HG03342 (cell line): ENCODE results near the gene IFT57.

ENCODE experiments used
- ATAC-seq: cut with Tn5 transposase; IDR thresholded peaks from one replicate; pipeline ENCODE4 v1.9.1; 2021; ENCODE audit warnings: mild to moderate bottlenecking, moderate library complexity; ENCODE audit not compliant: unreplicated experiment

The IFT57 gene

DNA sequence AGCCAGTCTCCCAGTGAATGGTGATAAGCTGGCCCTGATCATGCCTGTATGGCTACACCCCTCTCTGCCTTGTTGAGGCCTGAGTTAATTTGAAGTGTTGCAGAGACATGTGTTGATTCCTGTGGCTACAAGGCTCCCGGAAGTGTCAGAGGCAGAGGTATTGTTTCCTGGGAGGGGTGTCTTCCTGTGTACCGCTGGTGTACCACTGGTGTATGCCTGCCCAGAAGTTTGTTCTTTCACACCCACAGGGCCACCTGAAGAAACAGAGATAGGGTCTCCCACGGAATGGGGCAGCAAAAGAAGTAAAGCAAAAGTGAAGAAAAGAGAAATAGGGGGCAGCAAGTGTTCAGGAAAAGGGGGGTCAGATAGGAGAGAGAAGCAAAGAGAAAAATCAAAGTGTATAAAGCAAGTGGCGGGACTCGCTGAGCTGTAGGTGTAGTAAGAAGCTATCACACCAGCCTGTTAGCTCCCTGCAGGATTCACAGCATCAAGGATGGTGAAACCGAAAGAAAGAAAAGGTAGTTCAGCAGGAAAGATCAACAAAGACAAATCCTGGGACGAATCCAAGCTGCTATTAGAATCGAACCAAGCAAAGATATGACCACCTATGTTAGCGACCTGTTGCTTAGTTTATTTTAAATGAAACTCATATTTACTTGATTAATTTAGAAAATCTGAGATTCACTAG is 94.8 kb downstream of the IFT57 start:
- no peak for ATAC-seq

DNA sequence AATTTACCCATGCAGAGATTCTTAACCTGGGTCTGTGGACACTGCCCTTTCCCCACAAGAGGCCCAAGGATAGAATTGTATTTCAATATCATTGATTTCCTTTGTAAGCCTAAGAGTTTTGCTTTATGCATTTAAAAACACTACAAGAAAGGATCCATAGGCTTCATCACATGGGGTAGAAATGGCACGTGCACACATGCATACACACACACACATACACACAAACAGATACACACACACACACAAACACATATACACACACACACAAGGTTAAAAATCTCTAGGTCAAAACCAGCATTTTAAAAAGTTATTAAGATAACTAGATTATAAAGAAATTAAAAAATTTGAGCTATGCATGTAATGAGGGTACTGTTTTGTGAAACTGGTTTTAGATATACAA is 95.9 kb downstream of the IFT57 start:
- ATAC-seq, result no peak

DNA sequence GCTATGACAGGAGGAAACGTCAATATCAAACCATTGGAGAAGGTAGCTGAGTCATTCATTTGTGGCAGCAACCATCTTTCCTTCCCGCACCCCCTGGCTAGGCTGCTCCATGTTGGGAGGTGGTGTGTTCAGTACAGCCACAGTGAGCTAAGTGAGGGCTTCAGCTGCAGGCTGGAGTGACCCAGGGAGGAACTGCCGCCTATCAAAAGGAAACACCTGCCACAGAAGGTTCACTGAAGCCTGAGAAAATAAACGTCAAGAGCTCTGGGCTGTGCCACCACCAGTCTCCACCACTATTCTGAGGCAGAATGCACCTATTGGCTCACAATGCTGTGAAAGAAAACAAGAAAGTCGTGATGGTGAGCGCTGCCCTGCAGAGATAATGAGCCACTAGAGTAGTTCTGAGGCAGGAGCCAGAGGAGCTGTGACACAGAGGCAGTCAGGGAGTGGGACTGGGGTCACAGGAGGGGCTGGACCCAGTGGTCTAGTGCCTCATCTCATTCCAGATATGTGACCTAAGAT is 96.6 kb downstream of the IFT57 start:
- peak; percentile 46 for ATAC-seq

DNA sequence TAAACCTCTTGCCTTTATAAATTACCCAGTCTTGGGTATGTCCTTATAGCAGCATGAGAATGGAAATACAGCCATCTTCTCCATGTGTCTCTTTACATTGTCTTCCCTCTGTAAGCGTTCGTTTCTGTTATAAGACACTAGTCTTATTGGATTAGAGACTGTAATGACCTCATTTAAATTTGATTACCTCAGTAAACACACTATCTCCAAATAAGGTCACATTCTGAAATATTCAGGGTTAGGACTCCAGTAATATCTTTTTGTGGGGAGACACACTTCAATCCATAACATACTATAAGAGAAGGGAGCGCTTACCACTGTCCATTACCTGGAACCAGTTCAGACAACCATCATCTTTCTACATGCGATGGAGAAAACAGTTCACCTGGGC is 97.1 kb downstream of the IFT57 start:
- ATAC-seq, result no peak

DNA sequence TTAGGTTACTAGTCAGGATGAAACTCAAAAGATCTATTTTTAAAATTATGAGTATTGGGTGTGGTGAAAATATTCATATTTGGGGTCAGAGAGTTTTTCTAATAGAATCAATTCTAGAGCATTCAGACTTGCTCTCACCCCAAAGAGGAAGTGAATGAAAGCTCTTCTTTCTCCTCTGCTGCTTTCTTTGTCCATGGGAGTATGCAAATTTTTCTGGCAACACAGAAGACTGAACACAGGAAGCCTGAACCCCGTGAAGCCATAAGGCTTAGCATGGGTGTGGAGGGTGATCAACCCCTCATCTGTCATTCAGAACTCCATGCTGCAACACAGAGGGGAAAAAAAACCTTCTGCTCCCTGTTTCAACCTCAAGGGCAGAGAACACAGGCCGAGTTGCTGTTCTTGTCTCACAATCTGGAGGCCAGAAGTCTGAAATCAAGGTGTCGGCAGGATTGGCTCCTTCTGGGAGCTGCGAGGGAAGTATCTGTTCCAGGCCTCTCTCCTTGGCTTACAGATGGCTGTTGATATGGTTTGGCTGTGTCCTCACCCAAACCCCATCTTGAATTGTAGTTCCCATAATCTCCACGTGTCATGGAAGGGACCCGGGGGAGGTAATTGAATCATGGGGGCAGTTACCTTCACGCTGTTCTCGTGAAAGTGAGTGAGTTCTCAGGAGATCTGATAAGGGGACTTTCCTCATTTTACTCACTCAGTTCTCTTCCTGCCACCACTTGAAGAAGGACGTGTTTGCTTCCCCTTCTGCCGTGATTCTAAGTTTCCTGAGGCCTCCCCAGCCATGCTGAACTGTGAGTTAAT is 97.7 kb downstream of the IFT57 start:
- peak; percentile 83 for ATAC-seq

DNA sequence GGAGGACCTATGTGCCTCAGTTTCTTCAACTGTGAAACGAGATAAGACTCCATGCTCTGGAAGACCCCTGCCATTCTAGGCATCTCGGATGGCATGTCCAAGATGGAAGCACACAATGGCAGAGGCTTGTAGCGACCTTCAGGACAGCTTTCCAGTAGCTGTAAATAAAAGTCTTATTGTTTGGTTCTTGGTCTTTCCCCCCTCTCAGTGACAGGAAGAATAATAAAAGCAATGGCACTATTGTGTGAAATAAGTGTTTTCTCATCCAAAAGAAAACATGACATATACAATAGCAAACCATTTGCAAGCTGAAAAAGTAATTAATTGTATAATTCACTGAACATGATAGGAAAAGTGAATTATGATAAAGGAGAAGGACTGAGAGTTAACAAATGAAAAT is 98.9 kb downstream of the IFT57 start:
- ATAC-seq, result no peak

DNA sequence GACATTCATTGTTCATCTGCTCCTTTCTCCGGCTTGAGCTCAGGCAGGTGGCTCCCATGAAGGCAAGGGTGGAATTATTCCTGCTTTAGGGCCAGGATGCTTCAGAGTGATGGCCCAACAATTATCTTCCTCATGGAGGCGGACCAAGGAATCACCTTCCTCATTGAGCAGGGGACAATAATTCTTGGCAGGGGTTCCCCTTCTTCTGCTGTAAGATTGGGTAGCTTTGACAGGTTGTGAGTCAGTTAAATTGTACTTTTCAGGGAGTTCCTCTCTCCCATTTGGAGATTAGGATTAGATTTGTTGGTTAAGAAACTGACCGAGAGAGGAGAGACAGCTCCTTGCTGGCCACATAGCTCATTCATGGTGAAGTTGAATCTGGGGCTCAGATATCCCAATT is 99.9 kb downstream of the IFT57 start:
- no peak for ATAC-seq

DNA sequence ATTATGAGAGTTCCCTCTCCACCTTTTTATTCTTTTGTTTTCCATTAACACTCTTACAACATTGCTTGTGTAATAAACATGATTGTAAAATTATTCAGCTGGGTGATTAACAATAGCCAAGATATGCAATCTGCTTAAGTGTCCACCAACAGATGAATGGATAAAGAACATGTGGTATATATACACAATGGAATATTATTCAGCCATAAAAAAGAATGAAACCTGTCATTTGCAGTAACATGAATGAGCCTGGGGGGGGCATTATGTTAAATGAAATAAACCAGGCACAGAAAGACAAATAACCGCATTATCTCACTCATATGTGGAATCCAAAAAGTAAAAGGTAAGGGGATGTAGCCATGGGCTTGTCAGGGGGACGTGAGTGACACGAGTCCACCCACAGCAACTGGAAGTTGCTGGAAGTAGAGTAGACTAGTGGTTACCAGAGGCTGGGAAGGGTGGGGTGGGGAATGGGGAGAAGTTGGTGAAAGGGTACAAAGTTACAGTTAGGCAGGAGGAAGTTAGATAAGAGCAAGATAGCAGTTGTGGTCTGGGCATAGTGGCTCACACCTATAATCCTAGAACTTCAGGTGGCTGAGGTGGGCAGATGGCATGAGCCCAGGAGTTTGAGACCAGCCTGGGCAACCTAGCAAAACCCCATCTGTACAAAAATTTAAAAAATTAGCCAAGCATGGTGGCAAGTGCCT is 102.7 kb downstream of the IFT57 start:
- no peak for ATAC-seq

DNA sequence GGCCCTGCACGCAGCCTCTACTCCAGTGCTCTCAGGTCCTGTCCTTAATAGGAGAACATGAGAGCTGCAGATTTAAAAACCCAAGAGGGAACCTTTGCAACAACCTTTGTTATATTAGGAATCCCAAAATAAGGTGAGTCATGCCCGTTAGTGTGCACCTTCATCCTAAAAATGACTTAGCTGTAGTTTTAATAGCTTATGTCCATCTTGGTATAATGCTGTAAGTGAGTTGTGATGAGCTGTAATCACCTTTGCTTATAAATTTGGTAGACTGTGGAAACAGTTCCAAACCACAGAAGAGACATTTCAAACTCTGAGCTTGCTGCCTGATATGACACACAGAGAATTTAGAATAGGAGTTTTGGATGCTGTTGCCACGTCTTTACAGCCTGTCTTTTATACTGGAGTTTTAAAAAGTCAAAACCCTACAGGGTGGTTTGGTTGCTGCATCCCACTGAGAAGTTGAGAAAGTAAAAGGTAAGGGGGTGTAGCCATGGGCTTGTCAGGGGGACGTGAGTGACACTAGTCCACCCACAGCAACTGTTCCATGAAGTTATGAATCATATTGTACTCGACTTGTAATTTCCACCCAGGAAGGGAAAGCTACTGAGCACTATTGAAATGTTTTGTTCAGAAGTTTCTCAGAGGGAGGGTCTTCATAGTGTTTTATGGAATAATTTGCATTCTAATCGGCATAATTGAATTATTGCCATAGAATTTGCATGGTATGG is 104.0 kb downstream of the IFT57 start:
- no peak for ATAC-seq

DNA sequence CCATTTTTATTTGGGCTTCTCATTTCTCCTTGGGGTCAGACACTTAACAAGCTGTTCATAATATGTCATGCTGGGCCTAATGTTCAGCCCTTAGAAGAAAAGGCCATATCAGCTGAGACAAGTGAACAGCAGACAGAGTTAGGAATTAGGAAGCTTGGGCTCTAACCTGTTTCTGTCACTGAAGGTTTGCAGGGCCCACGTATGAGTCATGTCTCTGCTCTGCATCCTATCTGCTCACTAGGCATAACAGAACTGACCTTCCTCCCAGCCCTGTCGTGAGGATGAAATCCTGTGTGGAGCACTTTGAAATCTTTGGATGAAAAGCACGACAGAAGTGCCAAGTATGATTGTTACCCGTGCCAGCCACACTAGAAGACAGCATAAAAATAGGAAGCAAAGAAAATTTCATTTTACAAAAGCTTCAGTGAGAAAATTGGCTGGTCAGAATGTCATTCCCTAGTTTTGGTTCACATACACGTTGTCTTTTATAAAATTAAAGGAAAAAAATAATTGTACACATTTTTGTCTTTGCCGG is 104.9 kb downstream of the IFT57 start:
- no peak for ATAC-seq

DNA sequence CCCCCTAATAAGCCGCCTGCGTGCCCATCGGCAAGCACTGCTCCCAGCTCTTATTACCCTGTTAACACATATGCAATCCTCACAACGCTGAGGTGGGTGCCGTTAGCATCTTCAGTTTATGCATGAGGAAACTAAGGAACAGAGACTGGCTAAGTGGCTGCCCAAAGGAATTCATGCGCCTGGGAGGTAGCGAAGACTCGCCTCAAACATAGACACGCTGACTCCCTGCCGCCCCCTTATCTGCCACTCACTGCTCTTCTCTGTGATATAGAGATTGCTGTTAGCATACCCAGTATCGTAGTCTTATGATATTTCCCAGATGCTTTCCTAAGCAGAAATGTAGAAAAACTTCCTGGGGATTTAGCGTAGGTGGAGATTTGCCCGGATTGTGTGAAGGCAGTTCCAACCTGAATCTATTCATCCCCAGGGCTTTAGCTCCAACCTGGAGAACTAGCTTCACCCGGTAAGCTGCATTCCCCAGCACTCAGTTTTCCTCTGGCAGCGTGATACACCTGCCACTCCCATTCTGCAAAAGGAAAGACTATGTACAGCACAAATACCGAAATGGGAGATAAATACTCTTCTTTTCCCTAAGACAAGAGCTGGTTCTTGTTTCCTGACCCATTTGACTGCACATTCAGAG is 107.7 kb downstream of the IFT57 start:
- ATAC-seq, result no peak

DNA sequence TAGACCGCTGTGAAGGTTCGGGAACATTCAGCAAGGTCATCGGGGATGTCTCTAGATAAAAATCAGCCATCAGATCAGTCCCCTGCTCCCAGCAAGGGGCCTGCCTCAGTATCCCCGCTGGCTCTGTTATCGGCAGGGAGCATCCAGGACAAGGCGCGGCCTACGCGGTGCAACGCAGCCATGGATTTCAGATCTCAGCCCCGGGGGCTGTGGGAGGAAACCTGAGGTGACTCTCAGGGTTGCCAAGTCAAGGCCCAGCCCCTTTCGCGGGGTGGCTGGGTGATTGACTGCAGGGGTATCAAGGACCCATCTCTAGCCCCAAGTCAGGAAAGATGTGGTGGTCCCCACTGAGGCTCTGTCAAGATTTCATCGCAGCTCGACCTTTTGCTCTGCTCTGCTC is 108.2 kb downstream of the IFT57 start:
- ATAC-seq, result no peak

DNA sequence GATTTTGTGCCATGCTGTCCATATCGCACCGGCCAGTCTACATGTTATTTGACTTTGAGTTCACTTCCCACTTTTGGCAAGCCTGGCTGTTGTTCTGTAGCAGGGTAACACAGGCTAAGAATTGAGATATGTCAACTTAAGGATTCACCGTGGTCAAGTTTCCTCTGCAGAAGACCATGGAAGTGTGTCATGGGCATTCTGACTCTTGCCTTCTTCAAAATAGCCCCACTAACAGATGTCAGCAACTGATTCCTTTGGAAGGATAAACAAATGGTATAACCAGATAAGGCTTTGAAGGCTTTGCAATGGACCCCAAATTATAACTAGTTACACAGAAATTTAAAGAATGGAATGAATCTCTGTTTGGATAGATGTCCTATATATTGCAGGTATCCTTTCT is 111.3 kb downstream of the IFT57 start:
- no peak for ATAC-seq
